H1 (cell line): ENCODE data around the gene LAS1L. TPM values are rescaled to one million over a fixed set of nuclear protein-coding genes. Genes with fewer than 3 reads are reported as not detected.

Source experiments
- CTCF ChIA-PET: fragments of 300-600 bp; sonication (Branson Sonifier 250); formaldehyde crosslinking; loops from one replicate; lab custom pipeline; 2021; ENCODE audit not compliant: partially characterized antibody; lab: Charles Lee
- POLR2A ChIA-PET: fragments of 300-600 bp; sonication (Branson Sonifier 250); formaldehyde crosslinking; loops from one replicate; lab custom pipeline; 2021; ENCODE audit warnings: inconsistent platforms; ENCODE audit not compliant: partially characterized antibody; lab: Charles Lee
- DNase-seq, 2 experiments: peaks; one replicate each; pipeline versions ENCODE4 v3.0.0 to v3.0.0-alpha.2; 2010 to 2022; ENCODE audit warnings: low spot score in 2 of 2, low read depth in 1 of 2, mixed read lengths in 1 of 2
- FAIRE-seq: peaks from 2 replicates; lab custom pipeline; 2011; peaks lifted over from hg19 to GRCh38; lab: Jason Lieb, UNC
- H2AFZ ChIP-seq: 2 replicates; pipeline ENCODE4 v1.8.1; 2012; ENCODE audit warnings: low read length, inconsistent platforms
- H2AK5ac ChIP-seq: 2 replicates; pipeline ENCODE4 v1.6.1; 2013; ENCODE audit warnings: low read depth, low read length
- H2BK120ac ChIP-seq: replicated peaks from 2 replicates; pipeline ENCODE3; 2013; ENCODE audit warnings: low read depth, low read length, inconsistent platforms
- H2BK12ac ChIP-seq: 2 replicates; pipeline ENCODE4 v1.6.1; 2013; ENCODE audit warnings: low read depth, low read length
- H2BK15ac ChIP-seq: 2 replicates; pipeline ENCODE4 v1.6.1; 2013; ENCODE audit warnings: low read length
- H2BK20ac ChIP-seq: 2 replicates; pipeline ENCODE4 v1.6.1; 2013; ENCODE audit warnings: low read length
- H2BK5ac ChIP-seq: 2 replicates; pipeline ENCODE4 v1.6.1; 2013; ENCODE audit warnings: low read depth, low read length
- H3K14ac ChIP-seq: 2 replicates; pipeline ENCODE4 v1.6.1; 2013; ENCODE audit warnings: inconsistent platforms; ENCODE audit not compliant: insufficient read length
- H3K18ac ChIP-seq: 2 replicates; pipeline ENCODE4 v1.6.1; 2013; ENCODE audit warnings: low read length; ENCODE audit errors: extremely low read depth
- H3K23ac ChIP-seq: 2 replicates; pipeline ENCODE4 v1.6.1; 2013; ENCODE audit warnings: inconsistent platforms; ENCODE audit not compliant: insufficient read length
- H3K23me2 ChIP-seq: 2 replicates; pipeline ENCODE4 v1.6.1; 2013; ENCODE audit warnings: low read depth, low read length
- H3K27ac ChIP-seq: 2 replicates; pipeline ENCODE4 v1.6.1; 2011; ENCODE audit warnings: low read depth, low read length, inconsistent platforms
- H3K27me3 ChIP-seq, 4 experiments: replicated peaks in 1 of 4; 1 replicate in 1 of 4; 2 replicates in 3 of 4; pipeline versions ENCODE4 v1.6.1 to v1.8.1; 2011 to 2013; ENCODE audit warnings: low read length in 3 of 4, mild to moderate bottlenecking in 3 of 4, inconsistent platforms in 2 of 4, mixed read lengths in 2 of 4, moderate library complexity in 1 of 4; ENCODE audit not compliant: control insufficient read depth in 3 of 4, insufficient read depth in 3 of 4; ENCODE audit errors: extremely low read depth in 1 of 4
- H3K36me3 ChIP-seq, 4 experiments: 2 replicates each; pipeline versions ENCODE4 v1.6.1 to v1.8.1; 2011 to 2013; ENCODE audit warnings: mild to moderate bottlenecking in 4 of 4, low read length in 3 of 4, moderate library complexity in 2 of 4, control low read depth in 1 of 4, inconsistent platforms in 1 of 4; ENCODE audit not compliant: insufficient read depth in 4 of 4, control insufficient read depth in 2 of 4
- H3K4ac ChIP-seq: replicated peaks from 2 replicates; pipeline ENCODE3; 2013; ENCODE audit warnings: low read length, low read depth, mixed read lengths, inconsistent platforms; ENCODE audit not compliant: insufficient read length
- H3K4me1 ChIP-seq, 4 experiments: replicated peaks in 1 of 4; 1 replicate in 1 of 4; 2 replicates in 3 of 4; pipeline versions ENCODE4 v1.6.1 to v1.8.1; 2011 to 2013; ENCODE audit warnings: low read length in 3 of 4, inconsistent platforms in 2 of 4, mixed read lengths in 1 of 4; ENCODE audit not compliant: insufficient read depth in 4 of 4, control insufficient read depth in 3 of 4
- H3K4me2 ChIP-seq, 2 experiments: 2 replicates each; pipeline versions ENCODE4 v1.6.1 to v1.8.1; 2011 to 2013; ENCODE audit warnings: low read depth in 2 of 2, low read length in 2 of 2, control low read depth in 1 of 2, inconsistent platforms in 1 of 2, mild to moderate bottlenecking in 1 of 2; ENCODE audit not compliant: insufficient read depth in 1 of 2
- H3K4me3 ChIP-seq, 4 experiments: fragments of 200-600, 300-600 bp in 1 of 4; sonication (generic), shearing (Covaris generic), sonication (Bioruptor Twin) in 1 of 4; 2 replicates each; pipeline versions ENCODE4 v1.5.1 to v1.8.1; 2011 to 2016; ENCODE audit warnings: low read length in 4 of 4, low read depth in 3 of 4, control low read depth in 2 of 4, inconsistent platforms in 2 of 4, mild to moderate bottlenecking in 2 of 4, mixed read lengths in 1 of 4, moderate library complexity in 1 of 4; ENCODE audit not compliant: insufficient read depth in 2 of 4; ENCODE audit errors: extremely low read depth in 1 of 4
- H3K56ac ChIP-seq: replicated peaks from 2 replicates; pipeline ENCODE3; 2013; ENCODE audit warnings: low read depth, mild to moderate bottlenecking, mixed read lengths, low read length, inconsistent platforms; ENCODE audit not compliant: insufficient read length
- H3K79me1 ChIP-seq: 2 replicates; pipeline ENCODE4 v1.6.1; 2013; ENCODE audit warnings: low read depth, low read length, control low read depth
- H3K79me2 ChIP-seq, 2 experiments: 2 replicates each; pipeline versions ENCODE4 v1.6.1 to v1.8.1; 2012 to 2013; ENCODE audit warnings: low read length in 2 of 2, mild to moderate bottlenecking in 2 of 2, inconsistent platforms in 1 of 2; ENCODE audit not compliant: insufficient read depth in 2 of 2, control insufficient read depth in 1 of 2
- H3K9ac ChIP-seq, 4 experiments: replicated peaks in 1 of 4; 1 replicate in 1 of 4; 2 replicates in 3 of 4; pipeline versions ENCODE4 v1.6.1 to v1.8.1; 2011 to 2013; ENCODE audit warnings: low read depth in 3 of 4, low read length in 3 of 4, control low read depth in 2 of 4, mild to moderate bottlenecking in 2 of 4, moderate library complexity in 2 of 4, inconsistent platforms in 1 of 4; ENCODE audit errors: extremely low read depth in 1 of 4
- H3K9me3 ChIP-seq, 2 experiments: 2 replicates each; pipeline versions ENCODE4 v1.6.1 to v1.8.1; 2012 to 2013; ENCODE audit warnings: mild to moderate bottlenecking in 2 of 2, moderate library complexity in 2 of 2, control low read depth in 1 of 2, inconsistent platforms in 1 of 2, low read depth in 1 of 2, low read length in 1 of 2, mixed read lengths in 1 of 2; ENCODE audit not compliant: insufficient read depth in 2 of 2
- H4K20me1 ChIP-seq, 2 experiments: replicated peaks in 1 of 2; 2 replicates each; pipeline versions ENCODE3 to v1.8.1; 2011 to 2013; ENCODE audit warnings: inconsistent platforms in 2 of 2, low read length in 2 of 2, mild to moderate bottlenecking in 1 of 2; ENCODE audit not compliant: insufficient read depth in 2 of 2, control insufficient read depth in 1 of 2
- H4K5ac ChIP-seq: 2 replicates; pipeline ENCODE4 v1.6.1; 2013; ENCODE audit warnings: low read length, low read depth, mixed read lengths, inconsistent platforms; ENCODE audit not compliant: insufficient read length
- H4K8ac ChIP-seq: 2 replicates; pipeline ENCODE4 v1.8.0; 2013; ENCODE audit warnings: mild to moderate bottlenecking, moderate library complexity, low read length, inconsistent platforms; ENCODE audit not compliant: insufficient read depth; ENCODE audit errors: extremely low read depth
- H4K91ac ChIP-seq: replicated peaks from 2 replicates; pipeline ENCODE3; 2013; ENCODE audit warnings: low read length, mixed read lengths, inconsistent platforms; ENCODE audit not compliant: insufficient read length
- SIX5 ChIP-seq: IDR thresholded peaks from 2 replicates; pipeline ENCODE4 v1.6.1; 2011; ENCODE audit warnings: mild to moderate bottlenecking, low read depth, low read length
- SP2 ChIP-seq: IDR thresholded peaks from 2 replicates; pipeline ENCODE4 v1.6.1; 2012; ENCODE audit warnings: mild to moderate bottlenecking, low read length, inconsistent platforms
- WGBS, 2 experiments: shearing (Covaris generic) in 1 of 2; methylation state at CpG; one replicate each; pipeline versions ENCODE4 v1.1.6 to v1.1.7; 2013 to 2015; ENCODE audit warnings: low lambda C conversion rate in 2 of 2, mixed read lengths in 2 of 2, inconsistent platforms in 1 of 2, low coverage in 1 of 2, missing lambda C conversion rate in 1 of 2; ENCODE audit not compliant: insufficient replicate concordance in 2 of 2, insufficient coverage in 1 of 2, insufficient read length in 1 of 2; ENCODE audit errors: extremely low coverage in 1 of 2, missing lambda C conversion rate in 1 of 2; 5-methylcytosine and 5-hydroxymethylcytosine counted together
- polyA plus RNA-seq, 7 experiments: library from polyadenylated mRNA; depleted of rRNA in 3 of 7; stranded (reverse) in 5 of 7; unstranded in 2 of 7; fragments of >200 nt in 5 of 7; fragments of 200-250 nt in 2 of 7; gene quantifications; 1 replicate in 5 of 7; 2 replicates in 1 of 7; 4 replicates in 1 of 7; pipeline versions ENCODE4 v1.2.1 to v1.2.3, GENCODE V29; 2011 to 2013; ENCODE audit warnings: missing spikeins in 2 of 7, mixed read lengths in 2 of 7
- total RNA-seq: library from RNA; stranded (reverse); fragmentation: NEBNext Ultra II Directional; extraction: Animal tissue kit (Norgen Biotek cat#: 25700); gene quantifications from 2 replicates; pipeline ENCODE4 v1.2.1, GENCODE V29; 2021

Gene LAS1L
- total and polyA plus RNA-seq, 2 of the 8 experiments (the other 6 are each of a cell fraction or from before 2014, with no cell fraction given): 39.5 to 65.0 TPM

DNA sequence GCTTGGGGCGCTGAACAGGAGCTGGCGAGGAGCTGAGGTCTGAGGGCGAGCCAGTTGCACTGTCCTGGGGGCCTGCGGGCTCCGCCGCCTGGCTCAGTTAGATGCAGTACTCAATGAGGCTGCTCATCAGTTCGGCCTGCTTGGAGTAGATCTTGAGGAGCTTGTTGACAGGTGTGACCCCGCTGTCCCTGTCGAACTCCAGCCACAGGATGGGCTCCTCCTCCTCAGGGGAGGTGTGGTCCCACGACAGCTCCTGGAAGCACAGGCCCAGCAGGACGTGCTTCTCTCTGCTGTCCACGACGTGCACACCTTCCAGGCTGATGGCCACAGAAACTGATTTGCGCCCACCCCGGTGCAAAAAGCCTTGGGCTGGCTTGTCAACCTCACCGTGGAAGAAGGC, 16.5 kb upstream of the LAS1L start:
- Histone ChIP-seq H3K4me2 (no peak overlapping the region), H3K79me1 (no peaks in the 10 kb centered on the region), H3K27me3 (no peaks in the 10 kb centered on the region), H3K4me3 (no peak overlapping the region), H2BK20ac (no peak overlapping the region), H3K79me2 (no peaks in the 10 kb centered on the region), H2AK5ac (no peak overlapping the region), H2BK120ac (no peak overlapping the region), H3K9ac (no peak overlapping the region), H3K18ac (no peak overlapping the region), H2BK12ac (no peak overlapping the region), H3K23ac (no peak overlapping the region), H3K14ac (no peak overlapping the region), H3K4me1 (no peaks in the 10 kb centered on the region; a peak in 1 of 7 replicates), H4K91ac (no peak overlapping the region), H3K4ac (no peak overlapping the region), H3K27ac (no peak overlapping the region), H3K56ac (no peak overlapping the region), H4K8ac (no peak overlapping the region), H3K36me3 (no peaks in the 10 kb centered on the region), H4K5ac (no peak overlapping the region), H2AFZ (no peak overlapping the region), H3K9me3 (no peaks in the 10 kb centered on the region; a peak in 1 of 4 replicates), H4K20me1 (no peaks in the 10 kb centered on the region), H2BK5ac (no peak overlapping the region), H3K23me2 (no peaks in the 10 kb centered on the region), H2BK15ac (no peak overlapping the region)
- no peak for FAIRE-seq
- CTCF ChIA-PET: no interaction called here
- no peak for DNase-seq
- TF ChIP-seq SP2: no peak
- no peak for TF ChIP-seq SIX5
- 92% methylated on average over 14 of the region's 16 CpGs; no CpG with 5 or more reads in 1 of the 2 experiments for WGBS, 2 experiments
- POLR2A ChIA-PET: interaction anchor here (0.9 kb wide), 1 partner anchor 30 kb away, joined by 3 read pairs; no protein-coding TSS in a partner anchor
